HepG2 (cell line): ENCODE results near the gene GCN1. TPM values are rescaled to one million over a fixed set of nuclear protein-coding genes. Genes with fewer than 3 reads are reported as not detected.

Experiments
- ASH2L ChIP-seq: fragments of 300-600, 200-600 bp; sonication (generic); IDR thresholded peaks from 2 replicates; pipeline ENCODE4 v1.7.0; 2017; ENCODE audit warnings: low read depth, mild to moderate bottlenecking, moderate library complexity, mixed read lengths, low read length; ENCODE audit not compliant: insufficient read length
- ATF5 ChIP-seq: sonication (generic); formaldehyde crosslinking; IDR thresholded peaks from 2 replicates; pipeline ENCODE4 v1.4.0; 2020; ENCODE audit warnings: mild to moderate bottlenecking, low read depth, missing genetic modification reagents
- EP300 ChIP-seq, 3 experiments: sonication (generic) in 1 of 3; formaldehyde crosslinking in 1 of 3; IDR thresholded peaks; 2 replicates each; pipeline versions ENCODE4 v1.5.1 to v1.6.1; 2011 to 2020; ENCODE audit warnings: low read depth in 2 of 3, low read length in 2 of 3, borderline replicate concordance in 1 of 3, improper control_type of control experiment in 1 of 3, mild to moderate bottlenecking in 1 of 3, missing genetic modification reagents in 1 of 3, moderate library complexity in 1 of 3
- GFI1 ChIP-seq: sonication (generic); formaldehyde crosslinking; IDR thresholded peaks from 2 replicates; pipeline ENCODE4 v1.5.0; 2020; ENCODE audit warnings: missing genetic modification reagents, mild to moderate bottlenecking, borderline replicate concordance
- GLI4 ChIP-seq: sonication (generic); formaldehyde crosslinking; IDR thresholded peaks from 2 replicates; pipeline ENCODE4 v1.5.1; 2020; ENCODE audit warnings: missing genetic modification reagents, mild to moderate bottlenecking, moderate library complexity, borderline replicate concordance
- NFKB2 ChIP-seq: sonication (generic); formaldehyde crosslinking; IDR thresholded peaks from 2 replicates; pipeline ENCODE4 v1.4.0; 2020; ENCODE audit warnings: missing genetic modification reagents, borderline replicate concordance
- NR3C1 ChIP-seq: sonication (generic); formaldehyde crosslinking; IDR thresholded peaks from 2 replicates; pipeline ENCODE4 v1.4.0; 2020; ENCODE audit warnings: missing genetic modification reagents
- PCBP1 ChIP-seq: fragments of 200-400 bp; formaldehyde crosslinking; IDR thresholded peaks from 2 replicates; pipeline ENCODE4 v1.6.1; 2017; ENCODE audit warnings: mild to moderate bottlenecking, low read depth, low read length, borderline replicate concordance
- RFX5 ChIP-seq: IDR thresholded peaks from 2 replicates; pipeline ENCODE4 v1.6.1; 2011; ENCODE audit warnings: low read depth, low read length, improper control_type of control experiment
- SIN3B ChIP-seq: fragments of 150-350 bp; IDR thresholded peaks from 2 replicates; pipeline ENCODE4 v1.6.1; 2014; ENCODE audit warnings: low read length
- TFDP2 ChIP-seq: sonication (generic); formaldehyde crosslinking; IDR thresholded peaks from 2 replicates; pipeline ENCODE4 v1.4.0; 2020; ENCODE audit warnings: missing genetic modification reagents
- TSC22D2 ChIP-seq: sonication (generic); formaldehyde crosslinking; IDR thresholded peaks from 2 replicates; pipeline ENCODE4 v1.5.1; 2020; ENCODE audit warnings: missing genetic modification reagents, mild to moderate bottlenecking, borderline replicate concordance
- ZNF263 ChIP-seq: sonication (generic); formaldehyde crosslinking; IDR thresholded peaks from 2 replicates; pipeline ENCODE4 v1.4.0; 2020; ENCODE audit warnings: missing genetic modification reagents
- ZNF329 ChIP-seq: sonication (generic); formaldehyde crosslinking; IDR thresholded peaks from 2 replicates; pipeline ENCODE4 v1.9.0; 2021; ENCODE audit warnings: low read depth, mild to moderate bottlenecking, missing genetic modification reagents
- ZNF350 ChIP-seq: sonication (generic); formaldehyde crosslinking; IDR thresholded peaks from 2 replicates; pipeline ENCODE4 v1.4.0; 2020; ENCODE audit warnings: mild to moderate bottlenecking, low read depth, missing genetic modification reagents, borderline replicate concordance
- ZNF546 ChIP-seq: sonication (generic); formaldehyde crosslinking; conservative IDR thresholded peaks from 2 replicates; pipeline ENCODE4 v1.8.1; 2023; ENCODE audit warnings: mild to moderate bottlenecking, missing genetic modification reagents
- ZNF605 ChIP-seq: sonication (generic); formaldehyde crosslinking; IDR thresholded peaks from 2 replicates; pipeline ENCODE4 v1.8.0; 2022; ENCODE audit warnings: mild to moderate bottlenecking, missing genetic modification reagents
- ZNF737 ChIP-seq: sonication (generic); formaldehyde crosslinking; IDR thresholded peaks from 2 replicates; pipeline ENCODE4 v1.5.0; 2020; ENCODE audit warnings: missing genetic modification reagents, mild to moderate bottlenecking, borderline replicate concordance
- ZNF75D ChIP-seq: sonication (generic); formaldehyde crosslinking; IDR thresholded peaks from 2 replicates; pipeline ENCODE4 v1.8.1; 2023; ENCODE audit warnings: missing genetic modification reagents, mild to moderate bottlenecking, borderline replicate concordance
- ZNF761 ChIP-seq: sonication (generic); formaldehyde crosslinking; conservative IDR thresholded peaks from 2 replicates; pipeline ENCODE4 v1.4.0; 2020; ENCODE audit warnings: mild to moderate bottlenecking, missing genetic modification reagents
- polyA plus RNA-seq, 8 experiments: library from polyadenylated mRNA; depleted of rRNA in 3 of 8; stranded (reverse) in 7 of 8; unstranded in 1 of 8; fragments of >200 nt; fragmentation: Illumina TruSeq in 4 of 8; extraction: Trizol in 4 of 8; gene quantifications; 2 replicates each; pipeline versions ENCODE4 v1.2.1 to v1.2.3, GENCODE V29; 2011 to 2016; ENCODE audit warnings: low read depth in 4 of 8, missing spikeins in 1 of 8, mixed read lengths in 1 of 8; ENCODE audit not compliant: insufficient read depth in 1 of 8
- total RNA-seq, 5 experiments: library from RNA; depleted of rRNA; stranded (reverse); fragments of >200 nt; fragmentation: Illumina TruSeq; extraction: Trizol; gene quantifications; 2 replicates each; pipeline ENCODE4 v1.2.3, GENCODE V29; 2016; ENCODE audit warnings: low read depth in 1 of 5
- TF ChIP-seq, protein P1 (sequence below): sonication (generic); formaldehyde crosslinking; IDR thresholded peaks from 2 replicates; pipeline ENCODE4 v1.8.0; 2022; ENCODE audit warnings: mild to moderate bottlenecking, missing genetic modification reagents
- TF ChIP-seq, protein P2 (sequence below): sonication (generic); formaldehyde crosslinking; IDR thresholded peaks from 2 replicates; pipeline ENCODE4 v1.8.0; 2022; ENCODE audit warnings: mild to moderate bottlenecking, missing genetic modification reagents, moderate library complexity
- TF ChIP-seq, protein P3 (sequence below): sonication (generic); formaldehyde crosslinking; IDR thresholded peaks from 2 replicates; pipeline ENCODE4 v1.5.0; 2020; ENCODE audit warnings: missing genetic modification reagents

Gene GCN1
- total and polyA plus RNA-seq, 2 of the 13 experiments (the other 11 are each of a cell fraction or from before 2014, with no cell fraction given), result 58.2 to 83.0 TPM

DNA sequence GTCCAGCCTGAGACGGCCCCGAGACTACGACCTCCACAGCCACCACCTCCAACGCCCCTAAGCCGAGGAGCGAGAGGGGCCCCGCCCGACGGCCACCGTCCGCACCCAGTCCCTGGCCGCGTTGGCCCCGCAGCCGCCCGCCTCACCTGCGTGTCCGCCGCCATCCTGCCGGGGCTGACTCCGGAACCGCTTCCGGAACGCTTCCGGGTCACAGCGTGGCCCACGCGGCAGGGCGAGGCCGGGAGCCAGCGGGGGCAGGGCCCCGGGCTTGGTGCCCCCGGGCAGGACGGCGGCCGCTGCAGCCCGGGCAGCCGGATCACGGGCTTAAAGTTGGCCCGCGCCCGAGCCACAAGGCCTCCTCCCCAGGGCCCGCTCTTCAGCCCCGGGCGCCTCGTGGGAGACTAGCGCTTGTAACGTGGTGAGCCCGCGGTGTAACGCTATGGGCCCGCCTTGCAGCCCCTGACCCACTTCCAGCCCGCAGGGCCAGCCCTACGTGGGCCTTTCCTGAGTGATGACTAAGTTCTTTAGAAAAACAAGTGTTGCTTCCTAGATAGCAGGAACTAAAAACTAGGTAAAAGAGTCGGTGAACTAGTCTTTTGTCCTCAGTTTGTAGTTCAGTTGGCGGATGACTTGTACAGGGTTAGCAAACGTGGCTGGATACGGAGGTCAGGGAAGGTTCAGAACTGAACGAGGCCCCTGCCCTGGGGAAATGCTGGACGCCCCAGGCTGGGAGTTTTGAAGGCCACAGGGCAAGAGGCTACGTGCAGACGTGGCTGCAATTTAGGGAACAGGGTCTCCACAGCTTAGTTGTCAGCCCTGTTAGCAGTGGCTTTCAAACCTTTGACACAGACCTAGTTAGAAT, at the start of gene GCN1 (continued):
- TF ChIP-seq GFI1 (peak; percentile 59; the same call in 1 of the 2 replicates), ZNF737 (CRISPR knock-in tag) (no peak), ZNF546 (CRISPR knock-in tag) (peak; percentile 90; the same call in 1 of the 2 replicates), ASH2L (peak; percentile 97), ZNF263 (peak; percentile 54; the same call in 1 of the 2 replicates), RFX5 (no peak), ZNF75D (CRISPR knock-in tag) (no peak), ZNF605 (peak; percentile 46; the same call in 1 of the 2 replicates), EP300 (IDR thresholded peaks at IDR 0.05; ENCODE audit: low read depth in 2 of 2, low read length in 2 of 2) (no peak; a peak in 1 of 4 replicates), EP300 (CRISPR knock-in tag; IDR thresholded peaks at IDR 0.05; ENCODE audit: borderline replicate concordance) (no peak), TSC22D2 (CRISPR knock-in tag) (no peak; the same call in 1 of the 2 replicates), ZNF761 (CRISPR knock-in tag) (peak; percentile 85), NFKB2 (peak; percentile 70; the same call in 1 of the 2 replicates), ZNF350 (peak; percentile 66; the same call in 1 of the 2 replicates), ATF5 (CRISPR knock-in tag) (0 out of 2 replicates have a peak, but pooled peaks have one; percentile 49), SIN3B (peak; percentile 82), GLI4 (CRISPR knock-in tag) (peak; percentile 97; the same call in 1 of the 2 replicates), NR3C1 (CRISPR knock-in tag) (no peak), ZNF329 (CRISPR knock-in tag) (peak; percentile 92), TFDP2 (CRISPR knock-in tag) (peak; percentile 72), PCBP1 (no peak)
- TF ChIP-seq, protein P1, sequence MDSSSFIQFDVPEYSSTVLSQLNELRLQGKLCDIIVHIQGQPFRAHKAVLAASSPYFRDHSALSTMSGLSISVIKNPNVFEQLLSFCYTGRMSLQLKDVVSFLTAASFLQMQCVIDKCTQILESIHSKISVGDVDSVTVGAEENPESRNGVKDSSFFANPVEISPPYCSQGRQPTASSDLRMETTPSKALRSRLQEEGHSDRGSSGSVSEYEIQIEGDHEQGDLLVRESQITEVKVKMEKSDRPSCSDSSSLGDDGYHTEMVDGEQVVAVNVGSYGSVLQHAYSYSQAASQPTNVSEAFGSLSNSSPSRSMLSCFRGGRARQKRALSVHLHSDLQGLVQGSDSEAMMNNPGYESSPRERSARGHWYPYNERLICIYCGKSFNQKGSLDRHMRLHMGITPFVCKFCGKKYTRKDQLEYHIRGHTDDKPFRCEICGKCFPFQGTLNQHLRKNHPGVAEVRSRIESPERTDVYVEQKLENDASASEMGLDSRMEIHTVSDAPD, result 0 out of 2 replicates have a peak, but pooled peaks have one; percentile 38
- TF ChIP-seq, protein P2, sequence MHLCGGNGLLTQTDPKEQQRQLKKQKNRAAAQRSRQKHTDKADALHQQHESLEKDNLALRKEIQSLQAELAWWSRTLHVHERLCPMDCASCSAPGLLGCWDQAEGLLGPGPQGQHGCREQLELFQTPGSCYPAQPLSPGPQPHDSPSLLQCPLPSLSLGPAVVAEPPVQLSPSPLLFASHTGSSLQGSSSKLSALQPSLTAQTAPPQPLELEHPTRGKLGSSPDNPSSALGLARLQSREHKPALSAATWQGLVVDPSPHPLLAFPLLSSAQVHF (CRISPR knock-in tag), result peak; percentile 77; the same call in 1 of the 2 replicates
- TF ChIP-seq, protein P3, sequence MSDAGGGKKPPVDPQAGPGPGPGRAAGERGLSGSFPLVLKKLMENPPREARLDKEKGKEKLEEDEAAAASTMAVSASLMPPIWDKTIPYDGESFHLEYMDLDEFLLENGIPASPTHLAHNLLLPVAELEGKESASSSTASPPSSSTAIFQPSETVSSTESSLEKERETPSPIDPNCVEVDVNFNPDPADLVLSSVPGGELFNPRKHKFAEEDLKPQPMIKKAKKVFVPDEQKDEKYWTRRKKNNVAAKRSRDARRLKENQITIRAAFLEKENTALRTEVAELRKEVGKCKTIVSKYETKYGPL (CRISPR knock-in tag), result 0 out of 2 replicates have a peak, but pooled peaks have one; percentile 19
